Umbilical cord (tissue), 2 donors: ENCODE results near the gene CYP2W1. TPM values are rescaled to one million over a fixed set of nuclear protein-coding genes. Genes with fewer than 3 reads are reported as not detected.
A peak's percentile ranks its signal among the peaks of the same experiment; 100 is the strongest.
"Not testable (repeated sequence)": the region's sequence is repeated elsewhere in the genome, so short reads cannot be mapped to it uniquely, and the experiment has no call there.

Experiments used
- DNase-seq: peaks from one replicate; pipeline ENCODE4 v3.0.0-alpha.2; 2015; ENCODE audit warnings: low spot score
- total RNA-seq: library from RNA; depleted of rRNA; stranded (reverse); fragments of >200 nt; gene quantifications from one replicate; pipeline ENCODE4 v1.2.3, GENCODE V29; 2014; ENCODE audit warnings: low replicate concordance; ENCODE audit not compliant: insufficient read depth

CYP2W1 gene
- total RNA-seq, 1 donor from 2014 or later, result 39.2 TPM

GRCh38 chr7:1028044-1028770, 45.2 kb downstream of the CYP2W1 start:
- peak; percentile 94 for DNase-seq

GRCh38 chr7:1028775-1029636, 46.0 kb downstream of the CYP2W1 start:
- peak; percentile 98 for DNase-seq

- DNase-seq, result peak; percentile 13
Observed at GRCh38 chr7:1029637-1030443, 46.9 kb downstream of the CYP2W1 start.

GRCh38 chr7:1030444-1031070, 47.6 kb downstream of the CYP2W1 start:
- DNase-seq, result no peak

- DNase-seq, result peak; percentile 32
Observed at GRCh38 chr7:1031716-1032455, 48.9 kb downstream of the CYP2W1 start.

GRCh38 chr7:1032536-1033181, 49.7 kb downstream of the CYP2W1 start:
- DNase-seq, result no peak

GRCh38 chr7:1033546-1034145, 50.7 kb downstream of the CYP2W1 start:
- no peak for DNase-seq

- DNase-seq, result not testable (repeated sequence)
Observed at GRCh38 chr7:1034769-1035168, 51.8 kb downstream of the CYP2W1 start.

- DNase-seq, result not testable (repeated sequence)
Observed at GRCh38 chr7:1036164-1036928, 53.4 kb downstream of the CYP2W1 start.

Other genes starting within 250 kb of the CYP2W1 start
- gene SUN1, start 150.7 kb upstream of the CYP2W1 start, total RNA-seq, result 164 TPM
- 16.1 TPM for gene GET4, start 106.6 kb upstream of the CYP2W1 start, total RNA-seq
- gene ADAP1, start 28.5 kb upstream of the CYP2W1 start, total RNA-seq, result 13.5 TPM
- 5.3 TPM for gene COX19, start 7.6 kb upstream of the CYP2W1 start, total RNA-seq
- 14.9 TPM for gene GPR146, start 61.4 kb downstream of the CYP2W1 start, total RNA-seq
- 16.6 TPM for gene GPER1, start 104.9 kb downstream of the CYP2W1 start, total RNA-seq
- gene ZFAND2A, start 177.0 kb downstream of the CYP2W1 start, total RNA-seq, result 20.5 TPM
- not detected for gene UNCX, start 249.7 kb downstream of the CYP2W1 start, total RNA-seq